Neural cell (in vitro differentiated cells): ENCODE results near the gene POMT1. TPM values are rescaled to one million over a fixed set of nuclear protein-coding genes. Genes with fewer than 3 reads are reported as not detected.

Experiments
- H2AFZ ChIP-seq: fragments of 200-600, 300-800 bp; sonication (generic), shearing (Covaris generic); 2 replicates; pipeline ENCODE4 v1.6.0; 2014; ENCODE audit warnings: low read depth, mild to moderate bottlenecking, antibody characterized with exemption, low read length, moderate library complexity
- H3F3A ChIP-seq: fragments of 200-600 bp; shearing (Covaris generic); 2 replicates; pipeline ENCODE4 v1.6.1; 2016; ENCODE audit warnings: mild to moderate bottlenecking, moderate library complexity, mixed read lengths, antibody characterized with exemption, low read length; ENCODE audit not compliant: insufficient read depth, poor library complexity, severe bottlenecking
- H3K27ac ChIP-seq: fragments of 200-600, 300-800 bp; sonication (generic), shearing (Covaris generic); 2 replicates; pipeline ENCODE4 v1.5.1; 2014; ENCODE audit warnings: mild to moderate bottlenecking, low read length, moderate library complexity
- H3K27me3 ChIP-seq: fragments of 300-800, 200-600 bp; sonication (generic), shearing (Covaris generic); 2 replicates; pipeline ENCODE4 v1.6.0; 2014; ENCODE audit warnings: mild to moderate bottlenecking, low read depth, low read length, moderate library complexity; ENCODE audit not compliant: insufficient read depth
- H3K36me3 ChIP-seq: fragments of 300-800, 200-600 bp; sonication (generic), shearing (Covaris generic); 2 replicates; pipeline ENCODE4 v1.5.1; 2014; ENCODE audit warnings: mild to moderate bottlenecking, antibody characterized with exemption, low read length, moderate library complexity; ENCODE audit not compliant: insufficient read depth
- H3K4me2 ChIP-seq: fragments of 300-800, 200-600 bp; sonication (generic), shearing (Covaris generic); 2 replicates; pipeline ENCODE4 v1.6.0; 2014; ENCODE audit warnings: mild to moderate bottlenecking, low read length
- H3K4me3 ChIP-seq: fragments of 300-800, 200-600 bp; sonication (generic), shearing (Covaris generic); 2 replicates; pipeline ENCODE4 v1.5.1; 2014; ENCODE audit warnings: mild to moderate bottlenecking, low read length, moderate library complexity
- H3K79me2 ChIP-seq: fragments of 200-600 bp; shearing (Covaris generic); replicated peaks from 2 replicates; pipeline ENCODE4 v1.6.0; 2014; ENCODE audit warnings: mild to moderate bottlenecking, low read length, moderate library complexity; ENCODE audit not compliant: insufficient read depth
- H3K9ac ChIP-seq: fragments of 300-800, 200-600 bp; sonication (generic), shearing (Covaris generic); 2 replicates; pipeline ENCODE4 v1.6.1; 2016; ENCODE audit warnings: mild to moderate bottlenecking, low read length, mixed read lengths
- H3K9me2 ChIP-seq: fragments of 200-600 bp; shearing (Covaris generic); 2 replicates; pipeline ENCODE4 v1.6.1; 2016; ENCODE audit warnings: mild to moderate bottlenecking, low read length, mixed read lengths; ENCODE audit not compliant: insufficient read depth
- H3K9me3 ChIP-seq: fragments of 200-600, 300-800 bp; sonication (generic), shearing (Covaris generic); 2 replicates; pipeline ENCODE4 v1.6.1; 2016; ENCODE audit warnings: mild to moderate bottlenecking, mixed run types, low read length, moderate library complexity, mixed read lengths
- H4K20me1 ChIP-seq: fragments of 200-600 bp; shearing (Covaris generic); 2 replicates; pipeline ENCODE4 v1.6.1; 2016; ENCODE audit warnings: mild to moderate bottlenecking, mixed run types; ENCODE audit not compliant: insufficient read depth
- CTCF ChIP-seq: fragments of 450-650 bp; IDR thresholded peaks from 2 replicates; pipeline ENCODE4 v1.5.1; 2014; ENCODE audit warnings: antibody characterized with exemption, mild to moderate bottlenecking, moderate library complexity; ENCODE audit not compliant: poor library complexity, severe bottlenecking
- EP300 ChIP-seq: fragments of 450-650 bp; conservative IDR thresholded peaks from 2 replicates; pipeline ENCODE4 v1.6.1; 2014; ENCODE audit warnings: antibody characterized with exemption, mild to moderate bottlenecking, moderate library complexity; ENCODE audit not compliant: poor library complexity, severe bottlenecking
- EZH2 ChIP-seq: fragments of 200-600, 300-800 bp; shearing (Covaris generic), sonication (generic); IDR thresholded peaks from 2 replicates; pipeline ENCODE4 v1.6.1; 2014; ENCODE audit warnings: antibody characterized with exemption, low read length, borderline replicate concordance, mild to moderate bottlenecking; ENCODE audit not compliant: insufficient read depth, poor library complexity, severe bottlenecking
- MXI1 ChIP-seq: fragments of 450-650 bp; conservative IDR thresholded peaks from 2 replicates; pipeline ENCODE4 v1.6.1; 2014; ENCODE audit warnings: antibody characterized with exemption, mild to moderate bottlenecking; ENCODE audit not compliant: poor library complexity, severe bottlenecking
- POLR2AphosphoS5 ChIP-seq: IDR thresholded peaks from 2 replicates; pipeline ENCODE4 v1.6.1; 2012
- RAD21 ChIP-seq: fragments of 450-650 bp; conservative IDR thresholded peaks from 2 replicates; pipeline ENCODE4 v1.6.1; 2014; ENCODE audit warnings: antibody characterized with exemption, mild to moderate bottlenecking, moderate library complexity
- REST ChIP-seq: IDR thresholded peaks from 2 replicates; pipeline ENCODE4 v1.6.1; 2012; ENCODE audit warnings: borderline replicate concordance
- SMC3 ChIP-seq: fragments of 450-650 bp; conservative IDR thresholded peaks from 2 replicates; pipeline ENCODE4 v1.6.1; 2014; ENCODE audit warnings: antibody characterized with exemption, mild to moderate bottlenecking, moderate library complexity; ENCODE audit not compliant: poor library complexity
- TAF1 ChIP-seq: IDR thresholded peaks from 2 replicates; pipeline ENCODE4 v1.6.1; 2012; ENCODE audit warnings: low read depth
- polyA plus RNA-seq: library from polyadenylated mRNA; depleted of rRNA; stranded (reverse); fragments of >200 nt; gene quantifications from 2 replicates; pipeline ENCODE4 v1.2.3, GENCODE V29; 2014

Gene POMT1
- polyA plus RNA-seq, 1 donor from 2014 or later, result 131 TPM

GRCh38 chr9:131477816-131478419 lies 24.8 kb upstream of the POMT1 start:
- H3F3A ChIP-seq, result no peaks in the 10 kb centered on the region
- H3K4me2 ChIP-seq, result no peak overlapping the region
- H3K36me3 ChIP-seq, result peaks cover 8% of the 10 kb centered on the region
- no peak overlapping the region for H3K4me3 ChIP-seq
- H3K79me2 ChIP-seq, result peaks cover 7% of the 10 kb centered on the region
- TF ChIP-seq POLR2AphosphoS5, result no peak
- TF ChIP-seq CTCF, result no peak
- no peak for TF ChIP-seq RAD21
- no peak for TF ChIP-seq TAF1
- TF ChIP-seq EP300, result no peak
- no peak for TF ChIP-seq MXI1
- TF ChIP-seq REST, result no peak
- TF ChIP-seq SMC3, result no peak
- no peak for TF ChIP-seq EZH2
- H2AFZ ChIP-seq, result no peak overlapping the region
- peaks cover 13% of the 10 kb centered on the region for H4K20me1 ChIP-seq
- H3K9me3 ChIP-seq, result no peaks in the 10 kb centered on the region
- H3K27ac ChIP-seq, result no peak overlapping the region
- no peaks in the 10 kb centered on the region for H3K27me3 ChIP-seq
- H3K9ac ChIP-seq, result no peak overlapping the region
- no peaks in the 10 kb centered on the region for H3K9me2 ChIP-seq

- Histone ChIP-seq H3K9me2 (no peaks in the 10 kb centered on the region), H3K27me3 (no peaks in the 10 kb centered on the region), H3F3A (no peaks in the 10 kb centered on the region), H2AFZ (no peak overlapping the region), H4K20me1 (peaks cover 11% of the 10 kb centered on the region), H3K4me3 (no peak overlapping the region), H3K4me2 (no peak overlapping the region), H3K27ac (no peak overlapping the region), H3K36me3 (peaks cover 7% of the 10 kb centered on the region), H3K79me2 (peaks cover 5% of the 10 kb centered on the region), H3K9me3 (no peaks in the 10 kb centered on the region), H3K9ac (no peak overlapping the region)
- no peak for TF ChIP-seq REST
- TF ChIP-seq CTCF, result peak; percentile 46
- TF ChIP-seq RAD21, result peak; percentile 41
- TF ChIP-seq SMC3, result peak; percentile 53
These were observed 24.3 kb upstream of the POMT1 start for GRCh38 chr9:131478421-131478868.
